ENCODE measurements around the gene LDLRAD4. TPM values are rescaled to one million over a fixed set of nuclear protein-coding genes. Genes with fewer than 3 reads are reported as not detected.

The LDLRAD4 gene
- total and polyA plus RNA-seq, 2 donors (not counting 1 experiment from before 2014, with no cell fraction given): 13.9 to 35.7 TPM

- H3K27ac ChIP-seq (ENCODE audit: low read length in 2 of 2): no peak overlapping the region
- peaks cover 0 to 7% (median 0%) of the 10 kb centered on the region in 3 donors for H3K9me3 ChIP-seq (ENCODE audit: control extremely low read depth in 1 of 3, control insufficient read depth in 2 of 3, insufficient read depth in 1 of 3, low read length in 2 of 3)
- TF ChIP-seq CTCF (IDR thresholded peaks at IDR 0.05) (no peak), EZH2 (IDR thresholded peaks at IDR 0.05; ENCODE audit: borderline replicate concordance, insufficient read depth, low read depth, low read length, poor library complexity, severe bottlenecking) (no peak)
- ATAC-seq (ENCODE audit: low read depth) (no peak), DNase-seq (no peak)
- H3K9me3 Mint-ChIP-seq (ENCODE audit: insufficient read depth): no peaks in the 10 kb centered on the region
- peaks cover 0 to 6% of the 10 kb centered on the region in 2 donors for H3K4me1 ChIP-seq (ENCODE audit: control insufficient read depth in 2 of 2, insufficient read depth in 2 of 2, low read length in 2 of 2)
- H3K4me3 ChIP-seq (ENCODE audit: control extremely low read depth in 1 of 5, extremely low read depth in 1 of 5, insufficient read depth in 1 of 5, low read depth in 2 of 5, low read length in 4 of 5): no peak overlapping the region
- CTCF ChIA-PET: no interaction called here
- no peaks in the 10 kb centered on the region for H4K20me1 ChIP-seq (ENCODE audit: control insufficient read depth, insufficient read depth, low read length, poor library complexity, severe bottlenecking)
- intact Hi-C loops (cut with micrococcal nuclease): no loop called here
- H3K4me3 Mint-ChIP-seq: no peak overlapping the region
- peaks cover 9% of the 10 kb centered on the region for H3K4me1 Mint-ChIP-seq
- no peaks in the 10 kb centered on the region for H3K79me2 ChIP-seq (ENCODE audit: control insufficient read depth, insufficient read depth, low read length)
- no peak overlapping the region for H3K27ac Mint-ChIP-seq
- 96% methylated on average over 10 of the region's 10 CpGs for WGBS (ENCODE audit: insufficient coverage)
- peaks cover 0 to 4% (median 0%) of the 10 kb centered on the region in 4 experiments for H3K27me3 ChIP-seq (replicated peaks in 1 of 4; ENCODE audit: control extremely low read depth in 1 of 4, control insufficient read depth in 3 of 4, insufficient read depth in 4 of 4, low read length in 3 of 4)
- peaks cover 19% of the 10 kb centered on the region for H3K27me3 Mint-ChIP-seq
- no peak overlapping the region for H2AFZ ChIP-seq (ENCODE audit: insufficient read depth, low read depth, low read length, poor library complexity, severe bottlenecking)
- H3K9ac ChIP-seq (ENCODE audit: low read length): no peak overlapping the region
- no peak overlapping the region for H3K4me2 ChIP-seq (replicated peaks; ENCODE audit: low read depth, low read length, poor library complexity, severe bottlenecking)
- H3K36me3 ChIP-seq (replicated peaks in 1 of 2; ENCODE audit: control extremely low read depth in 1 of 2, control insufficient read depth in 1 of 2, extremely low read depth in 1 of 2, insufficient read depth in 2 of 2, low read length in 1 of 2): no peaks in the 10 kb centered on the region
- POLR2A ChIA-PET: interaction anchor here (0.6 kb wide), 1 partner anchor 544 kb away, joined by 3 read pairs; no protein-coding TSS in a partner anchor
Measured at GRCh38 chr18:13298262-13298661, 79.7 kb downstream of the LDLRAD4 start.

- ChIA-PET CTCF (interaction anchor here (0.7 kb wide), 1 partner anchor 139 kb away, joined by 3 read pairs; no protein-coding TSS in a partner anchor), POLR2A (no interaction called here)
- no peaks in the 10 kb centered on the region for H3K79me2 ChIP-seq (ENCODE audit: control insufficient read depth, insufficient read depth, low read length)
Measured at GRCh38 chr18:13300029-13300428, 81.5 kb downstream of the LDLRAD4 start.

More at GRCh38 chr18:13300029-13300428, 81.5 kb downstream of the LDLRAD4 start:
- Mint-ChIP-seq H3K27me3 (peaks cover 31% of the 10 kb centered on the region), H3K27ac (no peak overlapping the region), H3K9me3 (ENCODE audit: insufficient read depth) (no peaks in the 10 kb centered on the region), H3K4me3 (no peak overlapping the region), H3K4me1 (peaks cover 9% of the 10 kb centered on the region)
- Histone ChIP-seq H3K27ac (ENCODE audit: low read length in 2 of 2) (no peak overlapping the region), H3K4me1 (ENCODE audit: control insufficient read depth in 2 of 2, insufficient read depth in 2 of 2, low read length in 2 of 2) (peaks cover 0 to 6% of the 10 kb centered on the region in 2 donors), H3K4me2 (replicated peaks; ENCODE audit: low read depth, low read length, poor library complexity, severe bottlenecking) (no peak overlapping the region), H3K9me3 (ENCODE audit: control extremely low read depth in 1 of 3, control insufficient read depth in 2 of 3, insufficient read depth in 1 of 3, low read length in 2 of 3) (peaks cover 0 to 7% (median 0%) of the 10 kb centered on the region in 3 donors), H2AFZ (ENCODE audit: insufficient read depth, low read depth, low read length, poor library complexity, severe bottlenecking) (no peak overlapping the region), H4K20me1 (ENCODE audit: control insufficient read depth, insufficient read depth, low read length, poor library complexity, severe bottlenecking) (no peaks in the 10 kb centered on the region), H3K4me3 (ENCODE audit: control extremely low read depth in 1 of 5, extremely low read depth in 1 of 5, insufficient read depth in 1 of 5, low read depth in 2 of 5, low read length in 4 of 5) (no peak overlapping the region), H3K9ac (ENCODE audit: low read length) (no peak overlapping the region), H3K36me3 (replicated peaks in 1 of 2; ENCODE audit: control extremely low read depth in 1 of 2, control insufficient read depth in 1 of 2, extremely low read depth in 1 of 2, insufficient read depth in 2 of 2, low read length in 1 of 2) (no peaks in the 10 kb centered on the region), H3K27me3 (replicated peaks in 1 of 4; ENCODE audit: control extremely low read depth in 1 of 4, control insufficient read depth in 3 of 4, insufficient read depth in 4 of 4, low read length in 3 of 4) (peaks cover 0 to 4% (median 0%) of the 10 kb centered on the region in 4 experiments)
- TF ChIP-seq CTCF (IDR thresholded peaks at IDR 0.05) (no peak), EZH2 (IDR thresholded peaks at IDR 0.05; ENCODE audit: borderline replicate concordance, insufficient read depth, low read depth, low read length, poor library complexity, severe bottlenecking) (no peak)
- ATAC-seq (ENCODE audit: low read depth) (no peak), DNase-seq (no peak)
- intact Hi-C loops (cut with micrococcal nuclease): no loop called here
- whole genome bisulfite sequencing (ENCODE audit: insufficient coverage): 27% methylated on average over 6 of the region's 6 CpGs
